Smooth muscle cell (in vitro differentiated cells): ENCODE measurements around the gene ZNF101. TPM values are rescaled to one million over a fixed set of nuclear protein-coding genes. Genes with fewer than 3 reads are reported as not detected.
"Not testable (repeated sequence)": the region's sequence is repeated elsewhere in the genome, so short reads cannot be mapped to it uniquely, and the experiment has no call there.

Source experiments
- DNase-seq: peaks from one replicate; lab custom pipeline; 2025; ENCODE audit not compliant: unreplicated experiment; lab: John Stamatoyannopoulos, UW
- H2AFZ ChIP-seq: fragments of 200-600 bp; sonication (generic); 2 replicates; pipeline ENCODE4 v1.6.0; 2016; ENCODE audit warnings: antibody characterized with exemption, low read depth, mild to moderate bottlenecking
- H3F3A ChIP-seq: fragments of 200-600 bp; sonication (generic); 2 replicates; pipeline ENCODE4 v1.6.0; 2017; ENCODE audit warnings: antibody characterized with exemption, low read depth
- H3K27ac ChIP-seq: fragments of 200-600 bp; sonication (generic); 2 replicates; pipeline ENCODE4 v1.5.1; 2016; ENCODE audit warnings: low read depth, mild to moderate bottlenecking
- H3K27me3 ChIP-seq: fragments of 200-600 bp; sonication (generic); 2 replicates; pipeline ENCODE4 v1.6.1; 2016; ENCODE audit warnings: low read depth, mild to moderate bottlenecking
- H3K36me3 ChIP-seq: fragments of 200-600 bp; sonication (generic); 2 replicates; pipeline ENCODE4 v1.5.1; 2016; ENCODE audit warnings: low read depth
- H3K4me1 ChIP-seq: fragments of 200-600 bp; sonication (generic); 2 replicates; pipeline ENCODE4 v1.5.1; 2016; ENCODE audit warnings: low read depth
- H3K4me2 ChIP-seq: fragments of 200-600 bp; sonication (generic); 2 replicates; pipeline ENCODE4 v1.6.0; 2016; ENCODE audit warnings: mild to moderate bottlenecking
- H3K4me3 ChIP-seq: fragments of 200-600 bp; sonication (generic); 2 replicates; pipeline ENCODE4 v1.5.1; 2016; ENCODE audit warnings: mild to moderate bottlenecking
- H3K79me2 ChIP-seq: fragments of 200-600 bp; sonication (generic); 2 replicates; pipeline ENCODE4 v1.6.0; 2016; ENCODE audit warnings: low read depth, mild to moderate bottlenecking
- H3K9ac ChIP-seq: fragments of 200-600 bp; sonication (generic); 2 replicates; pipeline ENCODE4 v1.6.0; 2016; ENCODE audit warnings: low read depth
- H3K9me3 ChIP-seq: fragments of 200-600 bp; sonication (generic); replicated peaks from 2 replicates; pipeline ENCODE4 v1.5.1; 2016; ENCODE audit warnings: low read depth
- H4K20me1 ChIP-seq: fragments of 200-600 bp; sonication (generic); 2 replicates; pipeline ENCODE4 v1.6.0; 2016; ENCODE audit warnings: low read depth
- WGBS: methylation state at CpG from one replicate; pipeline ENCODE4 v1.1.7; 2016; ENCODE audit warnings: low lambda C conversion rate; 5-methylcytosine and 5-hydroxymethylcytosine counted together
- polyA plus RNA-seq: library from polyadenylated mRNA; unstranded; fragments of >200 nt; fragmentation: Nextera tagmentation; extraction: Ambion mirVana; gene quantifications from 2 replicates; pipeline ENCODE4 v1.2.1, GENCODE V29; 2016
- total RNA-seq: library from RNA; depleted of rRNA; stranded (reverse); fragments of >200 nt; gene quantifications from 2 replicates; pipeline ENCODE4 v1.2.3, GENCODE V29; 2014
- TF ChIP-seq, protein P1 (sequence below): fragments of 200-600 bp; sonication (generic); IDR thresholded peaks from 2 replicates; pipeline ENCODE4 v1.5.1; 2017; ENCODE audit warnings: borderline replicate concordance, mild to moderate bottlenecking, antibody characterized with exemption; ENCODE audit not compliant: insufficient read depth, poor library complexity, severe bottlenecking

Gene ZNF101
- total and polyA plus RNA-seq, 2 experiments from 2014 or later: 0.83 to 5.4 TPM

GRCh38 chr19:19679176-19680073 lies 10.8 kb downstream of the ZNF101 start:
- H3K4me2 ChIP-seq: no peak overlapping the region
- no peak overlapping the region for H3K4me3 ChIP-seq
- no peaks in the 10 kb centered on the region for H3F3A ChIP-seq
- peaks cover 30% of the 10 kb centered on the region for H3K36me3 ChIP-seq
- no peaks in the 10 kb centered on the region for H4K20me1 ChIP-seq
- no peak for DNase-seq
- H3K9ac ChIP-seq: no peak overlapping the region
- no peak overlapping the region for H3K27ac ChIP-seq
- H3K27me3 ChIP-seq: no peaks in the 10 kb centered on the region
- 99% methylated on average over 20 of the region's 20 CpGs for WGBS
- H3K79me2 ChIP-seq: peaks cover 4% of the 10 kb centered on the region
- peaks cover 20% of the 10 kb centered on the region for H3K9me3 ChIP-seq
- H2AFZ ChIP-seq: no peak overlapping the region
- H3K4me1 ChIP-seq: no peaks in the 10 kb centered on the region
- TF ChIP-seq, protein P1, sequence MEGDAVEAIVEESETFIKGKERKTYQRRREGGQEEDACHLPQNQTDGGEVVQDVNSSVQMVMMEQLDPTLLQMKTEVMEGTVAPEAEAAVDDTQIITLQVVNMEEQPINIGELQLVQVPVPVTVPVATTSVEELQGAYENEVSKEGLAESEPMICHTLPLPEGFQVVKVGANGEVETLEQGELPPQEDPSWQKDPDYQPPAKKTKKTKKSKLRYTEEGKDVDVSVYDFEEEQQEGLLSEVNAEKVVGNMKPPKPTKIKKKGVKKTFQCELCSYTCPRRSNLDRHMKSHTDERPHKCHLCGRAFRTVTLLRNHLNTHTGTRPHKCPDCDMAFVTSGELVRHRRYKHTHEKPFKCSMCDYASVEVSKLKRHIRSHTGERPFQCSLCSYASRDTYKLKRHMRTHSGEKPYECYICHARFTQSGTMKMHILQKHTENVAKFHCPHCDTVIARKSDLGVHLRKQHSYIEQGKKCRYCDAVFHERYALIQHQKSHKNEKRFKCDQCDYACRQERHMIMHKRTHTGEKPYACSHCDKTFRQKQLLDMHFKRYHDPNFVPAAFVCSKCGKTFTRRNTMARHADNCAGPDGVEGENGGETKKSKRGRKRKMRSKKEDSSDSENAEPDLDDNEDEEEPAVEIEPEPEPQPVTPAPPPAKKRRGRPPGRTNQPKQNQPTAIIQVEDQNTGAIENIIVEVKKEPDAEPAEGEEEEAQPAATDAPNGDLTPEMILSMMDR: no peak

DNA sequence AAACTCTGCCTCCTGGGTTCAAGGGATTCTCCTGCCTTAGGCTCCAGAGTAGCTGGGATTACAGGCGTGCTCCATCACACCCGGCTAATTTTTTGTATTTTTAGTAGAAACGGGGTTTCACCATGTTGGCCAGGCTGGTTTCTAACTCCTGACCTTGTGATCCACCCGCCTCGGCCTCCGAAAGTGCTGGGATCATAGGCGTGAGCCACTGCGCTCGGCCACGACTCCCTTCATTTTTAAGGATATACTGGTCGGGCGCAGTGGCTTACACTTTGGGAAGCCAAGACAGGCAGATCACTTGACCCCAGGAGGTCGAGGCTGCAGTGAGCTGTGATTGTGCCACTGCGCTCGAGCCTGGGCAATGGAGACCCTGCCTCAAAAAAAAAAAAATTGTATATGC lies 17.5 kb downstream of the ZNF101 start:
- H3K36me3 ChIP-seq, DNase-seq, H3K4me3 ChIP-seq, H3K4me2 ChIP-seq, H3K9me3 ChIP-seq, H3K79me2 ChIP-seq, H3K4me1 ChIP-seq, H3K27ac ChIP-seq, H4K20me1 ChIP-seq, H3K9ac ChIP-seq, H3F3A ChIP-seq, H2AFZ ChIP-seq, H3K27me3 ChIP-seq: not testable (repeated sequence)
- 96% methylated on average over 15 of the region's 15 CpGs for WGBS

DNA sequence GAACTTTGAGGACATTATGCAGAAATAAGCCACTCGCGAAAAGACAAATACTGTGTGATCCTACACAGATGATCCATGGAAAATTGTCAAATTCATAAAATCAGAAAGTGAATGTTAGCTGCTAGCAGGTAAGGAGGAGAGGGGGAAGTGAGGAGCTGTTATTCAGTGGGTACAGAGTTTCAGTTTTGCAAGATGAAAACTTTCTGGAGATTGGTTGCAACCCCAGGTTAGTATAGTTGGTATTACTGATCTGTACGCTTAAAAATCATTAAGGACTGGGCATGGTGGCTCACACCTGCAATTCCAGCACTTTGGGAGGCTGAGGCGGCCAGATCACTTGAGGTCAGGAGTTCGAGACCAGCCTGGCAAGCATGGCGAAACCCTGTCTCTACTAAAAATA lies 17.9 kb downstream of the ZNF101 start:
- Histone ChIP-seq H3K79me2 (no peaks in the 10 kb centered on the region), H4K20me1 (no peaks in the 10 kb centered on the region), H3K9ac (no peak overlapping the region), H3K36me3 (peaks cover under 1% of the 10 kb centered on the region), H3K27me3 (no peaks in the 10 kb centered on the region), H3K9me3 (no peaks in the 10 kb centered on the region), H3K4me1 (no peaks in the 10 kb centered on the region), H3K4me2 (no peak overlapping the region), H2AFZ (no peak overlapping the region), H3K4me3 (no peak overlapping the region), H3F3A (no peaks in the 10 kb centered on the region), H3K27ac (no peak overlapping the region)
- no peak for DNase-seq
- 96% methylated on average over 6 of the region's 6 CpGs for WGBS
- TF ChIP-seq, protein P1: no peak

DNA sequence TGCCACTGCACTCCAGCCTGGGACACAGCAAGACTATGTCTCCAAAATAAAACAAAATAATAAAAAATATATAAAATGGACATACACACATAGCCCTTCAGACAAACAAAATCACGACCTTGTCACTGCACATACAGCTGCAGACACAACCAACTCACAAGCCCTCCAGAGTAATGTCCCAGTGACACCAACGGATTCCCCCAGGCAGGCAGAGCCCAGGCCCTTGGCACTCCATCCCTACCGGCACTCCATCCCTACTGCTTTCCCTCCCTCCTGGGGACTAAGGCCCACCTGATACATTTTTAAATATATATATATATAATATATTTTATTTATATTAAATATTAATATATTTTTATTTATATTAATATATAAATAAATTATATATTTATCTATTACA lies 18.5 kb downstream of the ZNF101 start:
- Histone ChIP-seq H3K4me1 (no peaks in the 10 kb centered on the region), H3K27me3 (no peaks in the 10 kb centered on the region), H2AFZ (no peak overlapping the region), H3K36me3 (no peaks in the 10 kb centered on the region), H3K9ac (no peak overlapping the region), H4K20me1 (no peaks in the 10 kb centered on the region), H3K4me2 (no peak overlapping the region), H3K79me2 (no peaks in the 10 kb centered on the region), H3K27ac (no peak overlapping the region), H3K9me3 (no peaks in the 10 kb centered on the region), H3K4me3 (no peak overlapping the region), H3F3A (no peaks in the 10 kb centered on the region)
- DNase-seq: no peak
- TF ChIP-seq, protein P1: no peak
- 96% methylated on average over 3 of the region's 3 CpGs for WGBS

GRCh38 chr19:19689023-19689422 lies 20.4 kb downstream of the ZNF101 start:
- over 99% methylated on average over 10 of the region's 10 CpGs for WGBS
- H3K36me3 ChIP-seq, H3K4me2 ChIP-seq, DNase-seq, H3K9ac ChIP-seq, H3K27ac ChIP-seq, H3K79me2 ChIP-seq, H3K9me3 ChIP-seq, H3K4me3 ChIP-seq, H3K4me1 ChIP-seq, H2AFZ ChIP-seq, H3K27me3 ChIP-seq, H3F3A ChIP-seq, H4K20me1 ChIP-seq: not testable (repeated sequence)
